ENCODE measurements around the gene EIF2AK3. TPM values are rescaled to one million over a fixed set of nuclear protein-coding genes. Genes with fewer than 3 reads are reported as not detected.
A peak's percentile ranks its signal among the peaks of the same experiment; 100 is the strongest.
"Not testable (repeated sequence)": the region's sequence is repeated elsewhere in the genome, so short reads cannot be mapped to it uniquely, and the experiment has no call there.

Gene EIF2AK3
- total RNA-seq, 1 donor from 2014 or later: 8.2 TPM

GRCh38 chr2:88557290-88557689 lies 70.0 kb downstream of the EIF2AK3 start:
- no peak overlapping the region for H3K4me3 ChIP-seq
- peaks cover 66% of the 10 kb centered on the region for H3K36me3 ChIP-seq
- H3K4me1 ChIP-seq: no peaks in the 10 kb centered on the region
- intact Hi-C loops (cut with micrococcal nuclease): no loop called here
- H3K27me3 ChIP-seq (ENCODE audit: low read depth): no peaks in the 10 kb centered on the region
- no peak overlapping the region for H3K27ac ChIP-seq (replicated peaks)
- H3K9me3 ChIP-seq (replicated peaks): no peaks in the 10 kb centered on the region
- no peak for DNase-seq
- TF ChIP-seq, protein P1, sequence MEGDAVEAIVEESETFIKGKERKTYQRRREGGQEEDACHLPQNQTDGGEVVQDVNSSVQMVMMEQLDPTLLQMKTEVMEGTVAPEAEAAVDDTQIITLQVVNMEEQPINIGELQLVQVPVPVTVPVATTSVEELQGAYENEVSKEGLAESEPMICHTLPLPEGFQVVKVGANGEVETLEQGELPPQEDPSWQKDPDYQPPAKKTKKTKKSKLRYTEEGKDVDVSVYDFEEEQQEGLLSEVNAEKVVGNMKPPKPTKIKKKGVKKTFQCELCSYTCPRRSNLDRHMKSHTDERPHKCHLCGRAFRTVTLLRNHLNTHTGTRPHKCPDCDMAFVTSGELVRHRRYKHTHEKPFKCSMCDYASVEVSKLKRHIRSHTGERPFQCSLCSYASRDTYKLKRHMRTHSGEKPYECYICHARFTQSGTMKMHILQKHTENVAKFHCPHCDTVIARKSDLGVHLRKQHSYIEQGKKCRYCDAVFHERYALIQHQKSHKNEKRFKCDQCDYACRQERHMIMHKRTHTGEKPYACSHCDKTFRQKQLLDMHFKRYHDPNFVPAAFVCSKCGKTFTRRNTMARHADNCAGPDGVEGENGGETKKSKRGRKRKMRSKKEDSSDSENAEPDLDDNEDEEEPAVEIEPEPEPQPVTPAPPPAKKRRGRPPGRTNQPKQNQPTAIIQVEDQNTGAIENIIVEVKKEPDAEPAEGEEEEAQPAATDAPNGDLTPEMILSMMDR (IDR thresholded peaks at IDR 0.05; ENCODE audit: borderline replicate concordance): no peak

DNA sequence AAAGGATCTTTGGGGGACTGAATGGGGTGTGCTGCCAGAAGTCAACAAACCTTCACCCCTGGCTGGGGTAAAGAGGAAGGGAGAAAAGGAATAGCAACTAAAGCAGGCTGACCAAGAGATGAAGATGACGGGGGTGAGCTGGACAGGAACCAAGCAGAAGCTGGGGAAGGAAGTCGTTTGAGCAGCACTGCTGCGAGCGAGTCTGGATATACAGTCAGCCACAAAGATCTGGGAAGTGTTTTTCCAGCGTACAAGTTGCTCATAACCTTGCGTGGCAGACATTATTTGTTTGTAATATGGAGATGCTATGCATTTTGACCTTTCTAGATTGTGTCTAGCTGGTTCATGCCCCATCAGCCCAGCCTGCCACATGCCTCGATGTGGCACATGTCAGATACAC lies 71.2 kb downstream of the EIF2AK3 start:
- H3K36me3 ChIP-seq: peaks cover 54% of the 10 kb centered on the region
- H3K4me3 ChIP-seq: no peak overlapping the region
- no peaks in the 10 kb centered on the region for H3K9me3 ChIP-seq (replicated peaks)
- no peaks in the 10 kb centered on the region for H3K4me1 ChIP-seq
- no peak overlapping the region for H3K27ac ChIP-seq (replicated peaks)
- TF ChIP-seq, protein P1 (IDR thresholded peaks at IDR 0.05; ENCODE audit: borderline replicate concordance): no peak
- DNase-seq: no peak
- H3K27me3 ChIP-seq (ENCODE audit: low read depth): no peaks in the 10 kb centered on the region
- intact Hi-C loops (cut with micrococcal nuclease): no loop called here

GRCh38 chr2:88554189-88554588 lies 73.1 kb downstream of the EIF2AK3 start:
- Histone ChIP-seq H3K4me3 (no peak overlapping the region), H3K27me3 (ENCODE audit: low read depth) (peaks cover 10% of the 10 kb centered on the region), H3K27ac (replicated peaks) (no peak overlapping the region), H3K36me3 (peaks cover 36% of the 10 kb centered on the region), H3K9me3 (replicated peaks) (no peaks in the 10 kb centered on the region), H3K4me1 (peaks cover 3% of the 10 kb centered on the region)
- TF ChIP-seq, protein P1 (IDR thresholded peaks at IDR 0.05; ENCODE audit: borderline replicate concordance): peak; percentile 31
- no peak for DNase-seq
- intact Hi-C loops (cut with micrococcal nuclease): no loop called here

- no peak overlapping the region for H3K4me3 ChIP-seq
These were observed 77.5 kb downstream of the EIF2AK3 start for GRCh38 chr2:88549616-88550292.

GRCh38 chr2:88546291-88546690 lies 81.0 kb downstream of the EIF2AK3 start:
- H3K27ac ChIP-seq (replicated peaks); H3K4me3 ChIP-seq; H3K36me3 ChIP-seq; H3K9me3 ChIP-seq (replicated peaks); intact Hi-C loops (cut with micrococcal nuclease); H3K4me1 ChIP-seq; DNase-seq: not testable (repeated sequence)
- H3K27me3 ChIP-seq (ENCODE audit: low read depth): peaks cover 56% of the 10 kb centered on the region

More at GRCh38 chr2:88549616-88550292, 77.5 kb downstream of the EIF2AK3 start:
- DNase-seq: no peak
- intact Hi-C loops (cut with micrococcal nuclease): no loop called here
- TF ChIP-seq, protein P1 (IDR thresholded peaks at IDR 0.05; ENCODE audit: borderline replicate concordance): no peak
- Histone ChIP-seq H3K27me3 (ENCODE audit: low read depth) (peaks cover 45% of the 10 kb centered on the region), H3K9me3 (replicated peaks) (no peaks in the 10 kb centered on the region), H3K36me3 (no peaks in the 10 kb centered on the region), H3K27ac (replicated peaks) (no peak overlapping the region), H3K4me1 (peaks cover 3% of the 10 kb centered on the region)

- Histone ChIP-seq H3K36me3 (no peaks in the 10 kb centered on the region), H3K4me3 (no peak overlapping the region), H3K27me3 (ENCODE audit: low read depth) (peaks cover 58% of the 10 kb centered on the region), H3K27ac (replicated peaks) (no peak overlapping the region), H3K9me3 (replicated peaks) (peaks cover 8% of the 10 kb centered on the region), H3K4me1 (peaks cover 3% of the 10 kb centered on the region)
- no peak for DNase-seq
- intact Hi-C loops (cut with micrococcal nuclease): no loop called here
- TF ChIP-seq, protein P1 (IDR thresholded peaks at IDR 0.05; ENCODE audit: borderline replicate concordance): no peak
These were observed 82.1 kb downstream of the EIF2AK3 start for GRCh38 chr2:88545118-88545517.
